Measurements from ENCODE around the gene SOCS7.

DNA sequence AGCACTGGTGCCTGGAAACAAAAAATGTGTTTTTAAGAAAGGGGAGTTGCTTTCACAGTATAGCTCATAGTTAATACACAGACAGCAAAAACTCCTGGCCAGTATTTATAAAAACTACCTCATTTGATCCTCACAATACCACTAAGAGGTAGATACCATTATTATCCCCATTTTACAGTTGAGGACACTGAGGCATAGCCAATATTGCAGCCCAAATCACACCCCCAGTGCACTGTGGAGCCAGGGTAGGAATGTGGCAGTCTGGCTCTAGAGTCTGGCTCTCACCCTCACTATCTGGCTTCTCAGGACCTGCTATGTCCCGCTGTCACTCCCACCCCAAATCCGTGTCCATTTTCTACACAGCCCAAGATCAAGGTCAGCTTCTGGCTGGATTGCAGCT, 79.2 kb downstream of the SOCS7 start:
- TF ChIP-seq, protein P1, sequence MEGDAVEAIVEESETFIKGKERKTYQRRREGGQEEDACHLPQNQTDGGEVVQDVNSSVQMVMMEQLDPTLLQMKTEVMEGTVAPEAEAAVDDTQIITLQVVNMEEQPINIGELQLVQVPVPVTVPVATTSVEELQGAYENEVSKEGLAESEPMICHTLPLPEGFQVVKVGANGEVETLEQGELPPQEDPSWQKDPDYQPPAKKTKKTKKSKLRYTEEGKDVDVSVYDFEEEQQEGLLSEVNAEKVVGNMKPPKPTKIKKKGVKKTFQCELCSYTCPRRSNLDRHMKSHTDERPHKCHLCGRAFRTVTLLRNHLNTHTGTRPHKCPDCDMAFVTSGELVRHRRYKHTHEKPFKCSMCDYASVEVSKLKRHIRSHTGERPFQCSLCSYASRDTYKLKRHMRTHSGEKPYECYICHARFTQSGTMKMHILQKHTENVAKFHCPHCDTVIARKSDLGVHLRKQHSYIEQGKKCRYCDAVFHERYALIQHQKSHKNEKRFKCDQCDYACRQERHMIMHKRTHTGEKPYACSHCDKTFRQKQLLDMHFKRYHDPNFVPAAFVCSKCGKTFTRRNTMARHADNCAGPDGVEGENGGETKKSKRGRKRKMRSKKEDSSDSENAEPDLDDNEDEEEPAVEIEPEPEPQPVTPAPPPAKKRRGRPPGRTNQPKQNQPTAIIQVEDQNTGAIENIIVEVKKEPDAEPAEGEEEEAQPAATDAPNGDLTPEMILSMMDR (conservative IDR thresholded peaks at IDR 0.05; ENCODE audit: low read depth, low read length) = no peak
- TF ChIP-seq EZH2 (IDR thresholded peaks at IDR 0.05; ENCODE audit: low read length, unreplicated experiment) = no peak

Data from PC-3 (cell line).